ENCODE data around the gene TRAF6. TPM values are rescaled to one million over a fixed set of nuclear protein-coding genes. Genes with fewer than 3 reads are reported as not detected.

Gene TRAF6
- total and polyA plus RNA-seq, 2 experiments from 2014 or later = 4.2 to 10.5 TPM

- Histone ChIP-seq H3K79me2 (replicated peaks; ENCODE audit: insufficient read depth) (no peaks in the 10 kb centered on the region), H3K9me2 (ENCODE audit: insufficient read depth) (no peaks in the 10 kb centered on the region), H3K36me3 (ENCODE audit: insufficient read depth) (no peaks in the 10 kb centered on the region), H2AFZ (no peak overlapping the region), H4K20me1 (replicated peaks; ENCODE audit: insufficient read depth) (no peaks in the 10 kb centered on the region), H3K27ac (ENCODE audit: low read depth) (no peak overlapping the region), H3F3A (replicated peaks; ENCODE audit: low read depth) (no peaks in the 10 kb centered on the region), H3K4me3 (no peak overlapping the region), H3K4me1 (ENCODE audit: insufficient read depth) (peaks cover 14% of the 10 kb centered on the region), H3K27me3 (ENCODE audit: insufficient read depth) (no peaks in the 10 kb centered on the region), H3K4me2 (no peak overlapping the region)
- peaks cover 27% of the 10 kb centered on the region for H3K4me1 Mint-ChIP-seq
- no peak overlapping the region for H3K27ac Mint-ChIP-seq
- DNase-seq (ENCODE audit: low spot score) (no peak), ATAC-seq (no peak)
- TF ChIP-seq JUNB (IDR thresholded peaks at IDR 0.05; ENCODE audit: unreplicated experiment) = no peak
- TF ChIP-seq STAT1 (IDR thresholded peaks at IDR 0.05; ENCODE audit: unreplicated experiment) = no peak
- TF ChIP-seq EZH2 (IDR thresholded peaks at IDR 0.05; ENCODE audit: low read depth, unreplicated experiment) = no peak
- no peak for TF ChIP-seq POLR2AphosphoS5 (IDR thresholded peaks at IDR 0.05; ENCODE audit: low read depth)
- no peak for TF ChIP-seq NANOG (IDR thresholded peaks at IDR 0.05; ENCODE audit: borderline replicate concordance)
- TF ChIP-seq ZNF114 (CRISPR knock-in tag; IDR thresholded peaks at IDR 0.05) = no peak
- TF ChIP-seq, protein P1, sequence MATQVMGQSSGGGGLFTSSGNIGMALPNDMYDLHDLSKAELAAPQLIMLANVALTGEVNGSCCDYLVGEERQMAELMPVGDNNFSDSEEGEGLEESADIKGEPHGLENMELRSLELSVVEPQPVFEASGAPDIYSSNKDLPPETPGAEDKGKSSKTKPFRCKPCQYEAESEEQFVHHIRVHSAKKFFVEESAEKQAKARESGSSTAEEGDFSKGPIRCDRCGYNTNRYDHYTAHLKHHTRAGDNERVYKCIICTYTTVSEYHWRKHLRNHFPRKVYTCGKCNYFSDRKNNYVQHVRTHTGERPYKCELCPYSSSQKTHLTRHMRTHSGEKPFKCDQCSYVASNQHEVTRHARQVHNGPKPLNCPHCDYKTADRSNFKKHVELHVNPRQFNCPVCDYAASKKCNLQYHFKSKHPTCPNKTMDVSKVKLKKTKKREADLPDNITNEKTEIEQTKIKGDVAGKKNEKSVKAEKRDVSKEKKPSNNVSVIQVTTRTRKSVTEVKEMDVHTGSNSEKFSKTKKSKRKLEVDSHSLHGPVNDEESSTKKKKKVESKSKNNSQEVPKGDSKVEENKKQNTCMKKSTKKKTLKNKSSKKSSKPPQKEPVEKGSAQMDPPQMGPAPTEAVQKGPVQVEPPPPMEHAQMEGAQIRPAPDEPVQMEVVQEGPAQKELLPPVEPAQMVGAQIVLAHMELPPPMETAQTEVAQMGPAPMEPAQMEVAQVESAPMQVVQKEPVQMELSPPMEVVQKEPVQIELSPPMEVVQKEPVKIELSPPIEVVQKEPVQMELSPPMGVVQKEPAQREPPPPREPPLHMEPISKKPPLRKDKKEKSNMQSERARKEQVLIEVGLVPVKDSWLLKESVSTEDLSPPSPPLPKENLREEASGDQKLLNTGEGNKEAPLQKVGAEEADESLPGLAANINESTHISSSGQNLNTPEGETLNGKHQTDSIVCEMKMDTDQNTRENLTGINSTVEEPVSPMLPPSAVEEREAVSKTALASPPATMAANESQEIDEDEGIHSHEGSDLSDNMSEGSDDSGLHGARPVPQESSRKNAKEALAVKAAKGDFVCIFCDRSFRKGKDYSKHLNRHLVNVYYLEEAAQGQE (IDR thresholded peaks at IDR 0.05; ENCODE audit: unreplicated experiment) = no peak
- TF ChIP-seq, protein P2, sequence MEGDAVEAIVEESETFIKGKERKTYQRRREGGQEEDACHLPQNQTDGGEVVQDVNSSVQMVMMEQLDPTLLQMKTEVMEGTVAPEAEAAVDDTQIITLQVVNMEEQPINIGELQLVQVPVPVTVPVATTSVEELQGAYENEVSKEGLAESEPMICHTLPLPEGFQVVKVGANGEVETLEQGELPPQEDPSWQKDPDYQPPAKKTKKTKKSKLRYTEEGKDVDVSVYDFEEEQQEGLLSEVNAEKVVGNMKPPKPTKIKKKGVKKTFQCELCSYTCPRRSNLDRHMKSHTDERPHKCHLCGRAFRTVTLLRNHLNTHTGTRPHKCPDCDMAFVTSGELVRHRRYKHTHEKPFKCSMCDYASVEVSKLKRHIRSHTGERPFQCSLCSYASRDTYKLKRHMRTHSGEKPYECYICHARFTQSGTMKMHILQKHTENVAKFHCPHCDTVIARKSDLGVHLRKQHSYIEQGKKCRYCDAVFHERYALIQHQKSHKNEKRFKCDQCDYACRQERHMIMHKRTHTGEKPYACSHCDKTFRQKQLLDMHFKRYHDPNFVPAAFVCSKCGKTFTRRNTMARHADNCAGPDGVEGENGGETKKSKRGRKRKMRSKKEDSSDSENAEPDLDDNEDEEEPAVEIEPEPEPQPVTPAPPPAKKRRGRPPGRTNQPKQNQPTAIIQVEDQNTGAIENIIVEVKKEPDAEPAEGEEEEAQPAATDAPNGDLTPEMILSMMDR (conservative IDR thresholded peaks at IDR 0.05; ENCODE audit: low read depth in 2 of 2) = no peak
- no peak for TF ChIP-seq ZNF462 (CRISPR knock-in tag; IDR thresholded peaks at IDR 0.05)
- TF ChIP-seq ZNF331 (CRISPR knock-in tag; IDR thresholded peaks at IDR 0.05; ENCODE audit: low read depth) = no peak
- no peak for TF ChIP-seq CREB1 (CRISPR knock-in tag; IDR thresholded peaks at IDR 0.05; ENCODE audit: low read depth)
- TF ChIP-seq ETS1 (IDR thresholded peaks at IDR 0.05) = no peak
- TF ChIP-seq EZH2phosphoT487 (IDR thresholded peaks at IDR 0.05; ENCODE audit: unreplicated experiment) = no peak
- no peaks in the 10 kb centered on the region; the same call in 2 of the 3 replicates for H3K36me3 Mint-ChIP-seq (ENCODE audit: low read depth)
- peaks cover 3% of the 10 kb centered on the region for H3K27me3 Mint-ChIP-seq (ENCODE audit: insufficient read depth, low read depth, poor library complexity)
- H3K9me3 Mint-ChIP-seq = no peaks in the 10 kb centered on the region; the same call in 2 of the 3 replicates
- H3K4me3 Mint-ChIP-seq = no peak overlapping the region
Observed at GRCh38 chr11:36452961-36453360, 57.1 kb downstream of the TRAF6 start.

Data from GM23338 (cell line).